CD14-positive monocyte (primary cell): ENCODE measurements around the gene CYP27B1. TPM values are rescaled to one million over a fixed set of nuclear protein-coding genes. Genes with fewer than 3 reads are reported as not detected.

Experiments used
- DNase-seq, 3 donors: peaks; one replicate each; pipeline ENCODE4 v3.0.0-alpha.2; 2011 to 2022
- H2AFZ ChIP-seq: 2 replicates; pipeline ENCODE4 v1.6.0; 2012; ENCODE audit warnings: mild to moderate bottlenecking, low read depth, low read length, inconsistent platforms; ENCODE audit not compliant: insufficient read depth, poor library complexity, severe bottlenecking
- H3K27ac ChIP-seq, 2 donors: 1 replicate in 1 of 2; 2 replicates in 1 of 2; pipeline ENCODE4 v1.5.1; 2012 to 2013; ENCODE audit warnings: low read length in 2 of 2, control low read depth in 1 of 2, inconsistent platforms in 1 of 2, low read depth in 1 of 2, mild to moderate bottlenecking in 1 of 2
- H3K27me3 ChIP-seq, 2 donors: one replicate each; pipeline versions ENCODE4 v1.6.0 to v1.6.1; 2011 to 2013; ENCODE audit warnings: low read length in 2 of 2; ENCODE audit not compliant: control insufficient read depth in 2 of 2, insufficient read depth in 2 of 2
- H3K36me3 ChIP-seq, 2 donors: replicated peaks in 1 of 2; 1 replicate in 1 of 2; 2 replicates in 1 of 2; pipeline versions ENCODE4 v1.5.1 to v1.6.1; 2012 to 2013; ENCODE audit warnings: low read length in 2 of 2, control low read depth in 1 of 2, inconsistent platforms in 1 of 2, mild to moderate bottlenecking in 1 of 2; ENCODE audit not compliant: insufficient read depth in 2 of 2, control insufficient read depth in 1 of 2
- H3K4me1 ChIP-seq, 2 donors: 1 replicate in 1 of 2; 2 replicates in 1 of 2; pipeline versions ENCODE4 v1.5.1 to v1.6.1; 2012 to 2013; ENCODE audit warnings: low read length in 2 of 2, control low read depth in 1 of 2, inconsistent platforms in 1 of 2, mild to moderate bottlenecking in 1 of 2, moderate library complexity in 1 of 2; ENCODE audit not compliant: insufficient read depth in 2 of 2, control insufficient read depth in 1 of 2
- H3K4me2 ChIP-seq: replicated peaks from 2 replicates; pipeline ENCODE3; 2012; ENCODE audit warnings: low read length, moderate library complexity, mild to moderate bottlenecking; ENCODE audit not compliant: poor library complexity, severe bottlenecking; ENCODE audit errors: extremely low read depth
- H3K4me3 ChIP-seq, 3 experiments: fragments of 200-600 bp in 1 of 3; sonication (generic) in 1 of 3; replicated peaks in 1 of 3; 1 replicate in 2 of 3; 2 replicates in 1 of 3; pipeline ENCODE4 v1.5.1; 2011 to 2013; ENCODE audit warnings: low read length in 3 of 3, mild to moderate bottlenecking in 3 of 3, control low read depth in 2 of 3, low read depth in 2 of 3, inconsistent platforms in 1 of 3, moderate library complexity in 1 of 3
- H3K79me2 ChIP-seq: 2 replicates; pipeline ENCODE4 v1.6.0; 2012; ENCODE audit warnings: mild to moderate bottlenecking, control low read depth, inconsistent platforms, low read length, moderate library complexity; ENCODE audit not compliant: insufficient read depth
- H3K9ac ChIP-seq: 2 replicates; pipeline ENCODE4 v1.6.0; 2017; ENCODE audit warnings: low read length, mild to moderate bottlenecking; ENCODE audit not compliant: insufficient read depth, poor library complexity, severe bottlenecking
- H3K9me3 ChIP-seq, 2 donors: replicated peaks in 1 of 2; 1 replicate in 1 of 2; 2 replicates in 1 of 2; pipeline versions ENCODE4 v1.5.1 to v1.6.1; 2012 to 2013; ENCODE audit warnings: low read length in 2 of 2, control low read depth in 1 of 2; ENCODE audit not compliant: control insufficient read depth in 1 of 2, insufficient read depth in 1 of 2
- H4K20me1 ChIP-seq: 2 replicates; pipeline ENCODE4 v1.6.0; 2012; ENCODE audit warnings: mild to moderate bottlenecking, low read length, control low read depth, moderate library complexity; ENCODE audit not compliant: insufficient read depth
- H3K27ac Mint-ChIP-seq, 7 donors: one replicate each; pipeline ENCODE4 v1.8.0; 2020; ENCODE audit warnings: mild to moderate bottlenecking in 7 of 7, mixed read lengths in 7 of 7, moderate library complexity in 6 of 7, inconsistent platforms in 2 of 7
- H3K27me3 Mint-ChIP-seq, 3 donors: one replicate each; pipeline ENCODE4 v1.8.0; 2021 to 2022; ENCODE audit warnings: low read depth in 3 of 3, mild to moderate bottlenecking in 3 of 3, mixed read lengths in 3 of 3, moderate library complexity in 3 of 3, inconsistent platforms in 1 of 3
- H3K36me3 Mint-ChIP-seq, 2 donors: one replicate each; pipeline ENCODE4 v1.8.0; 2020; ENCODE audit warnings: mixed read lengths in 2 of 2, inconsistent platforms in 1 of 2, mild to moderate bottlenecking in 1 of 2
- H3K4me1 Mint-ChIP-seq: one replicate; pipeline ENCODE4 v1.8.0; 2020; ENCODE audit warnings: mild to moderate bottlenecking, mixed read lengths
- H3K4me3 Mint-ChIP-seq, 2 donors: one replicate each; pipeline ENCODE4 v1.8.0; 2020; ENCODE audit warnings: mild to moderate bottlenecking in 2 of 2, mixed read lengths in 2 of 2, moderate library complexity in 1 of 2
- H3K9me3 Mint-ChIP-seq, 7 donors: one replicate each; pipeline ENCODE4 v1.8.0; 2020 to 2022; ENCODE audit warnings: mixed read lengths in 7 of 7, mild to moderate bottlenecking in 6 of 7, moderate library complexity in 6 of 7, inconsistent platforms in 2 of 7
- CTCF ChIP-seq: fragments of 200-600 bp; IDR thresholded peaks from one replicate; pipeline ENCODE4 v1.8.0; 2022; ENCODE audit warnings: antibody characterized with exemption, mild to moderate bottlenecking
- WGBS: methylation state at CpG from one replicate; pipeline ENCODE4 v1.1.5; 2013; ENCODE audit warnings: missing lambda C conversion rate; ENCODE audit not compliant: insufficient coverage; 5-methylcytosine and 5-hydroxymethylcytosine counted together
- intact Hi-C, 2 donors: fragments of 100-400 bp; cut with micrococcal nuclease; formaldehyde crosslinking; loops; one replicate each; pipeline versions ENCODE4 v1.15.0 to v1.15.1; 2023
- polyA plus RNA-seq, 3 donors: library from polyadenylated mRNA; depleted of rRNA in 1 of 3; unstranded in 2 of 3; stranded (reverse) in 1 of 3; fragments of 300-500 nt in 2 of 3; fragments of >200 nt in 1 of 3; fragmentation: Illumina TruSeq in 2 of 3; gene quantifications; 1 replicate in 2 of 3; 2 replicates in 1 of 3; pipeline ENCODE4 v1.2.3, GENCODE V29; 2012 to 2021

The CYP27B1 gene
- polyA plus RNA-seq, 3 donors = 0.81 TPM; not detected in 2

GRCh38 chr12:57797933-57798332 is 31.1 kb upstream of the CYP27B1 start:
- Histone ChIP-seq H3K79me2 (no peaks in the 10 kb centered on the region), H3K36me3 (peaks cover 67 to 87% of the 10 kb centered on the region in 2 donors), H3K9me3 (no peaks in the 10 kb centered on the region), H3K27me3 (no peaks in the 10 kb centered on the region), H3K27ac (peak overlapping the region in 1 of 2 donors; percentile 12), H2AFZ (no peak overlapping the region), H3K4me1 (peaks cover 9 to 10% of the 10 kb centered on the region in 2 donors), H3K4me3 (no peak overlapping the region), H4K20me1 (no peaks in the 10 kb centered on the region), H3K9ac (no peak overlapping the region), H3K4me2 (no peak overlapping the region)
- Mint-ChIP-seq H3K27me3 (no peaks in the 10 kb centered on the region), H3K9me3 (no peaks in the 10 kb centered on the region), H3K27ac (peak overlapping the region in 4 of 7 donors; percentile 6 to 72 (median 42)), H3K4me3 (no peak overlapping the region), H3K36me3 (peaks cover 66 to 79% of the 10 kb centered on the region in 2 donors), H3K4me1 (peaks cover 8% of the 10 kb centered on the region)
- no CpG with 5 or more reads among the region's 1 CpG for WGBS
- no peak for TF ChIP-seq CTCF
- intact Hi-C loops = no loop called here
- DNase-seq = peak; percentile 12 to 37 (median 18)

GRCh38 chr12:57796996-57797395 is 30.1 kb upstream of the CYP27B1 start:
- DNase-seq = no peak
- TF ChIP-seq CTCF = no peak
- H3K4me1 Mint-ChIP-seq = peaks cover 8% of the 10 kb centered on the region
- no peak overlapping the region for H3K4me3 ChIP-seq
- no peaks in the 10 kb centered on the region for H3K9me3 ChIP-seq
- no peak overlapping the region for H3K9ac ChIP-seq
- intact Hi-C loops = no loop called here
- no peak overlapping the region for H3K27ac ChIP-seq
- H3K4me1 ChIP-seq = peaks cover 9 to 10% of the 10 kb centered on the region in 2 donors
- peaks cover 67 to 79% of the 10 kb centered on the region in 2 donors for H3K36me3 Mint-ChIP-seq
- no peak overlapping the region for H3K4me3 Mint-ChIP-seq
- no CpG with 5 or more reads among the region's 1 CpG for WGBS
- no peaks in the 10 kb centered on the region for H3K9me3 Mint-ChIP-seq
- H4K20me1 ChIP-seq = no peaks in the 10 kb centered on the region
- H2AFZ ChIP-seq = no peak overlapping the region
- no peaks in the 10 kb centered on the region for H3K27me3 Mint-ChIP-seq
- H3K4me2 ChIP-seq = no peak overlapping the region
- no peaks in the 10 kb centered on the region for H3K27me3 ChIP-seq
- no peaks in the 10 kb centered on the region for H3K79me2 ChIP-seq
- peaks cover 68 to 87% of the 10 kb centered on the region in 2 donors for H3K36me3 ChIP-seq
- peak overlapping the region in 2 of 7 donors; percentile 4 to 10 for H3K27ac Mint-ChIP-seq
